Inferior parietal cortex (tissue), 1 donor: ENCODE data around the gene ZBTB7C.

Source experiments
- DNase-seq: peaks from one replicate; pipeline ENCODE4 v3.0.0-alpha.2; 2016; ENCODE audit errors: extremely low spot score

Gene ZBTB7C

DNA sequence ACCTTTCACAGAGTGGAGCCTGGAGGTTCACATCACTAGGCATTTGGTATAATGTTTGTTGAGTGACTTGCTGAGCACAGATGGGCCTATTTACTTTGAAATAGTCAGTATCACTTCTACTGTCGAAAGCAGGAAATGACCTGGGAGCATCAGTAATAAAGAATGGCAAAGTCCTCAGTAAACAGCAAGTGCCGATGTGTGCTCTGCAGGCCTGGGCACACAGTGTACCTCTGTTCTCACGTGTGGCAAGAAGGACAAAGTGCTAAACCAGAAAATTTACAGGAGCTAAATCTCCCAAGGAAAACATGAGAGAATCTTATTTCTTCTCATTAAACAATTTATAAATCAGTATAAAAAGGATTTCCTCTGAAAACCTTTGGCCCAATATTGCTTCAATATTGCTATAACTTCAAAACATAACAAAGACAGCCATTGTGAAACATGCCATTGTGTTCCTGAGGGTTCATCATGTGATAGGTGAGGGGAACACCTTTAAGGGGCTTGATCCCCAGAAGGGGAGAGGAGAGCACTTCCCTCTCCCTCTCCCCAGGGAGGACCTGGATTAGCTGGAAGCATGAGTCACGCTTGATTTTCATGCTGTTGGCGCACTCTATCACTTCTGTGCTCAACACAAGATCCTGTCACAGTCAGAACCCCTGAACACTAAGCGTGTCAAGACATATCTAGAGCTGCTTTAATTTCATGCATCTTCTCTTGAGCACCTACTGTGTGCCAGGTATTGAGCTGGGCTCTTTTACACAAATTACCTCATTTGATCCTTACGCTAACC, 347.2 kb downstream of the ZBTB7C start:
- no peak for DNase-seq

- no peak for DNase-seq
Observed at GRCh38 chr18:48060970-48061369, 348.2 kb downstream of the ZBTB7C start.

DNA sequence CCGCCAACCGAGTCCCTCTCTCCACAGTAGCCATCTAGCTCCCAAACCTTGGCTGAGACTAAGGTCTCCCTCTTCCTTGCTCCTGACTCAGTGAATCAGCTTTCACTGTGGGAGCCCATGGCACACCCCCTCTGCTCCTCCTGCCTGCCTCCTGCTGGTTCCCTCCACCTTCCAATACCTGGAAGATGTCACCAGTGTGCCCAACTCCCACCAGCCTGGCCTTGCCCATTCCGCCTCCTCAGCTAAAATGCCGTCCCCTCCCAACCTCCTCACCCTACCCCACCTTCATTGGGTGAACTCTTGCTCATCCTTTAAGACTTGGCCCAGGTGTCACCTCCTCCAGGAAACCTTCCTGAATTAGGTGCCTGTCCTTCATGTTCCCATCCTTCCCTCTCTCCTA, 348.8 kb downstream of the ZBTB7C start:
- no peak for DNase-seq

DNA sequence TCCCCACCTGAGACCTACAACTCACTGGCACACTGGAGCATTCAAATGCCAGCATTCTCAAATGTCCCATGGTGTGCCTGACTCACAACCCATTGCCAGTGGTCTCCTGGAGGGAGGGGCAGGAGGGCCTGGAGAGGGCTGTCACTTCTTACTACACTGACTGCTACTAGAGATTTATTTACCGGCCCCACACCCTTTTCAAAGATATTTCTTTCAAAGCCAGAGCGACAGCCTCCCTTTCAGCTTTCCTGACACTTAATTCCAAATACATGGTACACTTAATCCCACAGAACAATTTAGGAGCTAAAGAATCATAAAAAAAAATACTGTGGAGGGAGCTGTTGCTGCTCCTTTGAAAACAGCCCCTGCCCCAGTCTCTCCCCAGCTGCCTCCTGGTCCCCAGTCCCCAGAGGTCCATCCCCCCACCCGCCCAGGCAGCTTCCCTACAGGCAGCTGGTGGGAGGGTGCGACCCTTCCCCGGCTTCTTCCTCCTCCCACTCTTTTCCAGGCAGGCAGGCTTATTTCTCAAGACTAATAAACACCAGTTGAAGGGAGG, 349.6 kb downstream of the ZBTB7C start:
- no peak for DNase-seq

DNA sequence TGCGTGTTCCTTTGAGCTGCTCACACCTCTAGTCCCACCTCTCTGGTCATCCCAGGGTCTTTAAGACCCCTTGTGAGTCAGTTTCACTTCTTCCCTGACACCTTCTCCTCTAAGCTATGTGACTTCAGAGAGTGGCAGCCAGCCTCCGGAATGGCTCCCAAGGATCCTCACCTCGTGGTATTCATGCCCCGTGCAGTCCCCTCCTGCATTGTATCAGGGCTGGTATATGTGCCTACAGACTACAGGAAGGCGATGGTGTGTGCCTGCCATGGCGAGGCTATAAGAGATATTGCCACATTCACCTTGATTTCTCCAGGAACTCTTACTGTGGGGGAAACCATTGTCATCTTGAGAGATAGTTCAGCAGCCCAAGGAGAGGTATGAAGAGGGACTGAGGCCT, 350.7 kb downstream of the ZBTB7C start:
- no peak for DNase-seq

GRCh38 chr18:48057018-48057417, 352.2 kb downstream of the ZBTB7C start:
- DNase-seq: no peak

GRCh38 chr18:48055351-48055750, 353.8 kb downstream of the ZBTB7C start:
- DNase-seq: no peak

- DNase-seq: no peak
Observed at GRCh38 chr18:48053881-48054816, 355.0 kb downstream of the ZBTB7C start.

- DNase-seq: no peak
Observed at GRCh38 chr18:48052842-48053241, 356.3 kb downstream of the ZBTB7C start.

DNA sequence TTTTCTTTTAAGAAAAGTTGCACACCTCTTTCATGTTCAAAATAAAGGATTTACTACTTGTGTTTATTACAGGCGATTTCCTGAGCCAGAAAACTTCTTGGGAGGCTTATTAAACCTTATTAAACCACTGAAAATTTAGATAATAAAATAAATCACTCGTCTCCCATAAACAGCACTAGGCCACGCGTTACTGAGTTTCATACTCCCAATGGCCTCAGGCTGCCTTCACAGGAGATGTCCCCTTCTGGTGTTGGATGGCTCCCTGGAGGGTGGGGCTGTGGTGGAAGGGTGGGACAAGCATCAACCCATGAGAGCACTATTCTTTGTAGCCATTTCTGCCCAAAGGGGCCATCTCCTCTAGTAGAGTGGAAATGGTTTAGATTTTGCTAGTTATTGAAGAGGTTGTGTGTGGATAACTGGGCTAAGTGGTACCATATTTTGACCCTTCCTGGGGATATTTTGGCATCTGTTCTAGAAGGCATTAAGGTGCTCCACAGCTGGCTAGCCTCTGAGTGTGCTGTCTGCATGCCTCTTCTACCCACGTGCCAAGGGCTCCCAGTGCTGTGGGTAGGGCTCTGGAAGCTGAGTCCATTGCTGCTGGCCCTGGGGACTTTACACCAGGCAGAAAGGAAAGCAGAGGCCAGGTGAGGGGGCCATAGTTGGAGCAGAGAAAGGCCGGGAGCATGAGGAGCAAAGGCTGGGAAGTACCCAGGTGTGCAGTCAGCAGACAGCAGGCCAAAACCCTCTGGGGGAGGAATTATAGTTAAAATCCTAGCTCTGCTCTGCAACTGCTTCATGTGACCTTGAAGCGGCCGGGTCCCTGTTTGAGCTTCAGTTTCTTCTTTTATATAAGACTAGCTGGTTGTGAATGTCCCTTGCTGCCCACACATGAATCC, 357.0 kb downstream of the ZBTB7C start:
- DNase-seq: no peak

GRCh38 chr18:48050176-48050575, 359.0 kb downstream of the ZBTB7C start:
- DNase-seq: no peak

GRCh38 chr18:48049757-48050156, 359.4 kb downstream of the ZBTB7C start:
- DNase-seq: no peak

DNA sequence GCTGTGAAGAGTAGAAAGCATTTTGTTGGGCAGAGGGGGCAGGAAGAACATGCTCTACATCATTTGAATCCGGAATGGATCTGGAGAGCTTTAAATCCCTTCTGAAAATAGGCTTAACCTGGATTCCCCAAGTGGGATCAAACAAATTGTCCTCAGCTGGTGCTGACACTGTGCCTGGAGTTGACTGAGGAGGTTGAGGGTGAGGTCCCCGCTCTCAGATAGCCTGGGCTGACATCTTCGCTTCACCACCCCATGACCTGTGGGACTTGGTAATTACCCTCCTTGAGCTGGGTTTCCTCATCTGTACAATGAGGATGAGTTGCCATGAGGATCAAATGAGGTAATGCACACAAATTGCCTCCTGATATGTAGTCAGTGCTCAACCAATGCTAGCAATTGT, 360.9 kb downstream of the ZBTB7C start:
- no peak for DNase-seq

GRCh38 chr18:48046843-48047242, 362.3 kb downstream of the ZBTB7C start:
- no peak for DNase-seq

- DNase-seq: no peak
Observed at GRCh38 chr18:48045744-48046143, 363.4 kb downstream of the ZBTB7C start.

DNA sequence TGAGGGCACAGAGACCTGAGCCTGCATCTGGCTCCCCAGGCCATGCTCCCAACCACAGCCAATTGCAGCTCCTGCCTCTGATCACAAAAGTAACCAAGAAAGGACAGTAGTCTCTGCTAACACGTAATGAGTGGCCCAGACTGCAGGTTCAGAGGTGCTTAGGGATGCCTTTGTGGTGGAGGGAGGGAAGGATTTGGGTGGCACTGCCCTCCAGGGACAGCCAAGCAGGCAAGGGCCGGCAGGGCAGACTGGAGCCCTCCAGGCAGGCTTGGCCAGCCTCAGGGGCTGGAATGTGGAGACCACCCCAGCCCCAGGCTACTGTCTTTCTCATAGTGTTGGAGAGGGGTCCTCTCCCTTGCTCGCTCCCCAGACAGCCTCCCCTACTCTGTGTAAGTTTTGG, 364.2 kb downstream of the ZBTB7C start:
- DNase-seq: no peak

GRCh38 chr18:48043166-48043565, 366.0 kb downstream of the ZBTB7C start:
- no peak for DNase-seq

GRCh38 chr18:48042431-48042830, 366.8 kb downstream of the ZBTB7C start:
- no peak for DNase-seq

DNA sequence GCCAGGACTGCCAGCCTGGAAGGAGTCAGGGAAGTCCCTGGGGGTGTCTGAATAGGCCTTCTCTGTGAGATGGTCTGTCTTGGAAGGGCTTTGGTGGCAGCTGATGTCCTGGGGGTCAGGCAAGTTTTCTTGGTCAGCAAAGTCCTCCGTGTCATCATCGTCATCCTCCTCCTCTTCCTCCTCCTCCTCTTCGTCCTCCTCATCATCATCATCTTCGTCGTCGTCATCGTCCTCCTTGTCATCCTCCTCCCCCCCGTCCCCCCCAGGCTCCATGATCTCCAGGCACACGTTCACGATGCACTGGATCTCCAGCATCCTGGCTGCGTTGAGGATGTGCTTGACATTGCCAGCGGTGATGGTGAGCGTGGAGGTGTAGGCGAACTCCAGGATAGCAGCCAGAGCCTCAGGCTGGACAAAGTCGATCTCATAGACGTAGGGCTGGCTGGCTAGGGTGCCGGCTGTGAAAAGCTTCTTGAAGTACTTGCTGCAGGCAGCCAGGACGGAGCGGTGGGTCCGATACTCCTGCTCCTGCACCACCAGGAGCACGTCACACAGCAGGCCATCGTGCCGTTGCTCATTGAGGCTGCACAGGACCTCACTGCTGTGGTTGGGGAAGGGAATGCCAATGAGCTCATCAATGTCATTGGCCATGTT, 368.6 kb downstream of the ZBTB7C start:
- no peak for DNase-seq

GRCh38 chr18:48039769-48040215, 369.4 kb downstream of the ZBTB7C start:
- DNase-seq: no peak

GRCh38 chr18:48038636-48039035, 370.5 kb downstream of the ZBTB7C start:
- DNase-seq: no peak
